GM12878 (cell line): Measurements from ENCODE around the gene CDCA5. TPM values are rescaled to one million over a fixed set of nuclear protein-coding genes. Genes with fewer than 3 reads are reported as not detected.

Source experiments
- ATAC-seq: fragments of 200-7000 bp; cut with Tn5 transposase; 3 replicates; pipeline ENCODE4 v1.9.1; 2020; ENCODE audit warnings: mild to moderate bottlenecking, moderate library complexity
- BruUV-seq: library from RNA; stranded (reverse); fragments of 400-500 nt; replicated peaks from 2 replicates; lab custom pipeline; 2021; lab: Mats Ljungman, UMichigan
- CTCF ChIA-PET: fragments of 300-600 bp; sonication (Branson Sonifier 250); formaldehyde crosslinking; extraction: SDS; loops from one replicate; lab custom pipeline; 2021; ENCODE audit warnings: inconsistent platforms; lab: Yijun Ruan, JAX
- POLR2A ChIA-PET: fragments of 350-600 bp; formaldehyde crosslinking; extraction: SDS; loops from one replicate; lab custom pipeline; 2021; ENCODE audit warnings: inconsistent platforms; lab: Charles Lee
- RAD21 ChIA-PET: fragments of 300-600 bp; sonication (Branson Sonifier 250); formaldehyde crosslinking; loops from one replicate; lab custom pipeline; 2023; ENCODE audit warnings: antibody characterized with exemption; ENCODE audit not compliant: unreplicated experiment; lab: Charles Lee
- SMC1A ChIA-PET: fragments of 300-600 bp; sonication (Branson Sonifier 250); formaldehyde crosslinking; loops from one replicate; lab custom pipeline; 2023; ENCODE audit not compliant: unreplicated experiment, uncharacterized antibody; lab: Charles Lee
- DNase-seq: peaks from one replicate; pipeline ENCODE4 v3.0.0-alpha.2; 2011; ENCODE audit warnings: low read depth, low spot score
- FAIRE-seq: peaks from 3 replicates; lab custom pipeline; 2011; peaks lifted over from hg19 to GRCh38; lab: Jason Lieb, UNC
- H2AFZ ChIP-seq: 2 replicates; pipeline ENCODE4 v1.6.0; 2011; ENCODE audit warnings: low read depth, low read length, control low read depth; ENCODE audit not compliant: control insufficient read depth
- H3K27ac ChIP-seq: 2 replicates; pipeline ENCODE4 v1.5.1; 2011; ENCODE audit warnings: control low read depth; ENCODE audit not compliant: control insufficient read depth, insufficient read depth
- H3K27me3 ChIP-seq, 2 experiments: replicated peaks in 1 of 2; 2 replicates each; pipeline versions ENCODE4 v1.6.0 to v1.6.1; 2011; ENCODE audit warnings: low read length in 1 of 2; ENCODE audit not compliant: control insufficient read depth in 2 of 2, insufficient read depth in 2 of 2
- H3K36me3 ChIP-seq, 2 experiments: 2 replicates each; pipeline ENCODE4 v1.5.1; 2011; ENCODE audit warnings: low read length in 1 of 2; ENCODE audit not compliant: control insufficient read depth in 2 of 2, insufficient read depth in 2 of 2
- H3K4me1 ChIP-seq: 2 replicates; pipeline ENCODE4 v1.6.1; 2011; ENCODE audit warnings: mild to moderate bottlenecking, low read length, moderate library complexity, mixed read lengths; ENCODE audit not compliant: control insufficient read depth, insufficient read depth
- H3K4me2 ChIP-seq: 2 replicates; pipeline ENCODE4 v1.6.0; 2011; ENCODE audit warnings: control low read depth; ENCODE audit not compliant: control insufficient read depth, insufficient read depth
- H3K4me3 ChIP-seq: fragments of 200-600 bp; sonication (generic); 2 replicates; pipeline ENCODE4 v1.5.1; 2016
- H3K79me2 ChIP-seq: 2 replicates; pipeline ENCODE4 v1.6.0; 2011; ENCODE audit warnings: low read length; ENCODE audit not compliant: control insufficient read depth, insufficient read depth
- H3K9ac ChIP-seq: 2 replicates; pipeline ENCODE4 v1.8.0; 2011; ENCODE audit warnings: low read length, control low read depth, mixed read lengths; ENCODE audit not compliant: control insufficient read depth, insufficient read depth
- H3K9me3 ChIP-seq: replicated peaks from 3 replicates; pipeline ENCODE4 v1.5.1; 2011; ENCODE audit warnings: mild to moderate bottlenecking, low read length; ENCODE audit not compliant: control insufficient read depth, insufficient read depth
- H4K20me1 ChIP-seq: 2 replicates; pipeline ENCODE4 v1.6.0; 2011; ENCODE audit not compliant: control insufficient read depth, insufficient read depth
- BRCA1 ChIP-seq: IDR thresholded peaks from 2 replicates; pipeline ENCODE4 v1.6.1; 2011; ENCODE audit warnings: low read depth, low read length, improper control_type of control experiment
- ESRRA ChIP-seq: IDR thresholded peaks from 2 replicates; pipeline ENCODE4 v1.6.1; 2012; ENCODE audit warnings: mild to moderate bottlenecking, low read length, improper control_type of control experiment
- POLR2A ChIP-seq: IDR thresholded peaks from 2 replicates; pipeline ENCODE4 v1.6.1; 2011; ENCODE audit warnings: low read depth, mild to moderate bottlenecking, low read length
- WGBS: methylation state at CpG from one replicate; pipeline ENCODE4 v1.1.6; 2016; ENCODE audit warnings: low lambda C conversion rate; ENCODE audit not compliant: insufficient replicate concordance, insufficient coverage; ENCODE audit errors: missing lambda C conversion rate; 5-methylcytosine and 5-hydroxymethylcytosine counted together
- in situ Hi-C: fragments of 300-500 bp; cut with MboI; formaldehyde crosslinking; loops from 9 replicates; pipeline ENCODE4 v1.14.3; 2018; ENCODE audit warnings: mixed read lengths
- intact Hi-C: fragments of 100-400 bp; cut with micrococcal nuclease; formaldehyde crosslinking; loops from one replicate; pipeline ENCODE4 v1.14.2; 2022; ENCODE audit not compliant: unreplicated experiment
- polyA plus RNA-seq, 11 experiments: library from polyadenylated mRNA; depleted of rRNA in 4 of 11; unstranded in 6 of 11; stranded (reverse) in 5 of 11; fragments of >200 nt; fragmentation: Nextera tagmentation in 4 of 11; fragmentation: Illumina TruSeq in 1 of 11; extraction: Ambion mirVana in 4 of 11; extraction: Trizol in 1 of 11; gene quantifications; 1 replicate in 1 of 11; 2 replicates in 10 of 11; pipeline versions ENCODE4 v1.2.1 to v1.2.3, GENCODE V29; 2011 to 2016; ENCODE audit warnings: inconsistent platforms in 2 of 11, missing spikeins in 2 of 11, low read depth in 1 of 11
- total RNA-seq, 4 experiments: library from RNA; depleted of rRNA in 3 of 4; stranded (reverse); fragments of >200 nt in 3 of 4; fragmentation: Illumina TruSeq in 1 of 4; extraction: Trizol in 1 of 4; gene quantifications; 2 replicates each; pipeline versions ENCODE4 v1.2.1 to v1.2.3, GENCODE V29; 2013 to 2021
- TF ChIP-seq, protein P1 (sequence below): IDR thresholded peaks from 2 replicates; pipeline ENCODE4 v1.6.1; 2012; ENCODE audit warnings: low read depth, low read length, improper control_type of control experiment

CDCA5 gene
- total and polyA plus RNA-seq, 10 of the 15 experiments (the other 5 are each of a cell fraction or from before 2014, with no cell fraction given), result 21.2 to 107 (median 64.9) TPM

GRCh38 chr11:65109231-65110198 lies 25.7 kb upstream of the CDCA5 start:
- ATAC-seq (no peak), DNase-seq (no peak), FAIRE-seq (no peak)
- Histone ChIP-seq H4K20me1 (no peaks in the 10 kb centered on the region; the same call in 1 of the 2 replicates), H2AFZ (no peak overlapping the region), H3K27me3 (no peaks in the 10 kb centered on the region), H3K9ac (no peak overlapping the region), H3K4me1 (peaks cover 15% of the 10 kb centered on the region), H3K79me2 (0 out of 2 replicates have a peak, but pooled peaks cover 2% of the 10 kb centered on the region), H3K4me2 (no peak overlapping the region), H3K4me3 (no peak overlapping the region), H3K9me3 (no peaks in the 10 kb centered on the region), H3K36me3 (peaks cover 6 to 16% of the 10 kb centered on the region in 2 experiments; a peak in 3 of 4 replicates), H3K27ac (no peak overlapping the region)
- TF ChIP-seq, protein P1, sequence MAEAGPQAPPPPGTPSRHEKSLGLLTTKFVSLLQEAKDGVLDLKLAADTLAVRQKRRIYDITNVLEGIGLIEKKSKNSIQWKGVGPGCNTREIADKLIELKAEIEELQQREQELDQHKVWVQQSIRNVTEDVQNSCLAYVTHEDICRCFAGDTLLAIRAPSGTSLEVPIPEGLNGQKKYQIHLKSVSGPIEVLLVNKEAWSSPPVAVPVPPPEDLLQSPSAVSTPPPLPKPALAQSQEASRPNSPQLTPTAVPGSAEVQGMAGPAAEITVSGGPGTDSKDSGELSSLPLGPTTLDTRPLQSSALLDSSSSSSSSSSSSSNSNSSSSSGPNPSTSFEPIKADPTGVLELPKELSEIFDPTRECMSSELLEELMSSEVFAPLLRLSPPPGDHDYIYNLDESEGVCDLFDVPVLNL, result no peak
- TF ChIP-seq ESRRA, result no peak
- peak; percentile 63 for TF ChIP-seq POLR2A
- TF ChIP-seq BRCA1, result no peak
- no TSS peak for BruUV-seq
- intact Hi-C loops (loop anchor here (5.0 to 10.0 kb wide), 4 partner anchors 73 to 335 kb away; partner anchors contain the start of genes ATG2A, CAPN1, DPF2 and SF1), in situ Hi-C loops (no loop called here)
- RAD21 ChIA-PET, result interaction anchor here (1.1 to 3.8 kb wide), 9 partner anchors 12 to 263 kb away, joined by 3 to 59 read pairs (median 9); partner anchors contain the start of genes ARL2, CAPN1, FAU and MRPL49
- WGBS, result 81% methylated on average over 36 of the region's 36 CpGs
- CTCF ChIA-PET, result interaction anchor here (0.9 to 6.3 kb wide), 23 partner anchors 8 to 261 kb away, joined by 3 to 93 read pairs (median 5); partner anchors contain the start of genes ARL2, BATF2, CAPN1 and CDC42EP2
- SMC1A ChIA-PET, result interaction anchor here (0.9 to 3.1 kb wide), 8 partner anchors 7 to 88 kb away, joined by 3 to 27 read pairs (median 5); partner anchors contain the start of genes CAPN1, FAU, MRPL49 and SNX15
- POLR2A ChIA-PET, result interaction anchor here (1.1 to 2.7 kb wide), 6 partner anchors 12 to 256 kb away, joined by 3 to 11 read pairs (median 4); partner anchors contain the start of genes FAU and MRPL49
